ENCODE data around the gene VWA3B. TPM values are rescaled to one million over a fixed set of nuclear protein-coding genes. Genes with fewer than 3 reads are reported as not detected.

VWA3B gene
- polyA plus RNA-seq, 1 donor (not counting 4 experiments of a cell fraction or from before 2014, with no cell fraction given) = not detected

DNA sequence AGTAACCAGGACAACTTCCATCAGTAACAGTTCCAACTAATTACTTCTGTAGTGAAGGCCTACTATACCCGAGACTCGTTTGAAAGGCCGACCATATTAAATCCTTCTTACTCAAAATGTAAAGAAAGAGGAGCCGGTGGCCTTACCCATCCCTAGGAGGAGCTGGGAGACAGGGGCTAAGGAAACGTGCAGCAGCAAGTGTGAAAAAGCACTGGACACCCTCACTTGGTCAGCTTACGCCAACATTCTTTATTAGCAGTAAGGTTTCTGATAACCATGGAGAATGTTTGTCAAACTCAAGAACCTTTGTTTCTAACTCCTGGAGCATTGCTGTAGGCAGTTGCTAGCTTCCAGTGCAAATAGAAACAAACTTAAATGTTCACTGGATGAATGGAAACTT is 26.7 kb upstream of the VWA3B start:
- no peaks in the 10 kb centered on the region for H3K9me1 ChIP-seq (ENCODE audit: control insufficient read depth, extremely low read depth, insufficient read depth, low read length)
- no peak overlapping the region for H3K9ac ChIP-seq (ENCODE audit: control insufficient read depth, extremely low read depth, insufficient read depth, low read length)
- TF ChIP-seq EZH2 (IDR thresholded peaks at IDR 0.05; ENCODE audit: low read length) = no peak
- TF ChIP-seq, protein P1, sequence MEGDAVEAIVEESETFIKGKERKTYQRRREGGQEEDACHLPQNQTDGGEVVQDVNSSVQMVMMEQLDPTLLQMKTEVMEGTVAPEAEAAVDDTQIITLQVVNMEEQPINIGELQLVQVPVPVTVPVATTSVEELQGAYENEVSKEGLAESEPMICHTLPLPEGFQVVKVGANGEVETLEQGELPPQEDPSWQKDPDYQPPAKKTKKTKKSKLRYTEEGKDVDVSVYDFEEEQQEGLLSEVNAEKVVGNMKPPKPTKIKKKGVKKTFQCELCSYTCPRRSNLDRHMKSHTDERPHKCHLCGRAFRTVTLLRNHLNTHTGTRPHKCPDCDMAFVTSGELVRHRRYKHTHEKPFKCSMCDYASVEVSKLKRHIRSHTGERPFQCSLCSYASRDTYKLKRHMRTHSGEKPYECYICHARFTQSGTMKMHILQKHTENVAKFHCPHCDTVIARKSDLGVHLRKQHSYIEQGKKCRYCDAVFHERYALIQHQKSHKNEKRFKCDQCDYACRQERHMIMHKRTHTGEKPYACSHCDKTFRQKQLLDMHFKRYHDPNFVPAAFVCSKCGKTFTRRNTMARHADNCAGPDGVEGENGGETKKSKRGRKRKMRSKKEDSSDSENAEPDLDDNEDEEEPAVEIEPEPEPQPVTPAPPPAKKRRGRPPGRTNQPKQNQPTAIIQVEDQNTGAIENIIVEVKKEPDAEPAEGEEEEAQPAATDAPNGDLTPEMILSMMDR (optimal IDR thresholded peaks at IDR 0.05 in 1 of 3, IDR thresholded peaks at IDR 0.05 in 1 of 3, conservative IDR thresholded peaks at IDR 0.05 in 1 of 3; ENCODE audit: extremely low read depth in 1 of 3, insufficient read depth in 2 of 3, low read length in 3 of 3) = no peak
- no peak overlapping the region for H3K4me3 ChIP-seq (ENCODE audit: control insufficient read depth in 2 of 3, extremely low read depth in 1 of 3, insufficient read depth in 2 of 3, low read depth in 1 of 3, low read length in 3 of 3)
- H4K20me1 ChIP-seq (ENCODE audit: control insufficient read depth, extremely low read depth, insufficient read depth, low read length) = no peaks in the 10 kb centered on the region
- dilution Hi-C loops (cut with MboI; ENCODE audit: extremely low pct_ligation_motif_present, low sequenced_read_pairs) = no loop called here
- no peak overlapping the region for H3K4me2 ChIP-seq (ENCODE audit: control insufficient read depth, extremely low read depth, insufficient read depth, low read depth, low read length)
- H3K79me2 ChIP-seq (ENCODE audit: control insufficient read depth, insufficient read depth, low read length) = no peaks in the 10 kb centered on the region
- FAIRE-seq = no peak
- no peaks in the 10 kb centered on the region for H3K4me1 ChIP-seq (ENCODE audit: control insufficient read depth, extremely low read depth, insufficient read depth, low read length)
- no peak for DNase-seq (ENCODE audit: low read depth, low spot score)
- no peak overlapping the region for H3K27ac ChIP-seq (ENCODE audit: control insufficient read depth, insufficient read depth, low read length)
- no peaks in the 10 kb centered on the region for H3K9me3 ChIP-seq (ENCODE audit: control insufficient read depth, low read depth, low read length)
- H3K27me3 ChIP-seq (ENCODE audit: control insufficient read depth, extremely low read depth, insufficient read depth, low read length) = no peaks in the 10 kb centered on the region
- H2AFZ ChIP-seq (ENCODE audit: control insufficient read depth, low read length) = no peak overlapping the region
- H3K36me3 ChIP-seq (ENCODE audit: control insufficient read depth in 2 of 2, extremely low read depth in 1 of 2, insufficient read depth in 2 of 2, low read length in 2 of 2) = no peaks in the 10 kb centered on the region

DNA sequence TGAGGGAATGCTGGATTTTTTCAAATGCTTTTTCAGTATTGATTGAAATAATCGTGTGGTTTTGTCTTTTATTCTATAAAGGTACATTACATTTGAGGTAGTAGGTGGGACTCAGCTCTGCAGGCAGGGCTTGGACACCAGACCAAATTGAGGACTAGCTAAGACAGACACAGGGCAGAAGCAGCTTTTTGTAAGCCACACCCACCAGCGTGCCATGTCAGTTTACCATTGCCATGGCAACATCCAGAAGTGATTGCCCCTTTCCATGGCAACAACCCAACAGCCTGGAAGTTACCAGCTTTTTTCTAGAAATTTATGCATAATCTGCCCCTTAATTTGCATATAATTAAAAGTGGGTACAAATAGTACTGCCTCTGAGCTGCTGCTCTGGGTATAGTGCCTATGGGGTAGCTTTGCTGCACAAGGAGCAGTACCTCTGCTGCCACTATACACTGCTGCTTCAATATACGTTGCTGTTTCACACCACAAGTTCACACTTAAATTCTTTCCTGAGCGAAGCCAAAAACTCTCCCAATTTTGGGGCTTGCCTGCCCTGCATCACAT is 23.6 kb upstream of the VWA3B start:
- Histone ChIP-seq H3K4me2 (ENCODE audit: control insufficient read depth, extremely low read depth, insufficient read depth, low read depth, low read length) (no peak overlapping the region), H3K4me1 (ENCODE audit: control insufficient read depth, extremely low read depth, insufficient read depth, low read length) (no peaks in the 10 kb centered on the region), H3K27me3 (ENCODE audit: control insufficient read depth, extremely low read depth, insufficient read depth, low read length) (no peaks in the 10 kb centered on the region), H3K79me2 (ENCODE audit: control insufficient read depth, insufficient read depth, low read length) (no peaks in the 10 kb centered on the region), H3K4me3 (ENCODE audit: control insufficient read depth in 2 of 3, extremely low read depth in 1 of 3, insufficient read depth in 2 of 3, low read depth in 1 of 3, low read length in 3 of 3) (no peak overlapping the region), H3K27ac (ENCODE audit: control insufficient read depth, insufficient read depth, low read length) (no peak overlapping the region), H3K36me3 (ENCODE audit: control insufficient read depth in 2 of 2, extremely low read depth in 1 of 2, insufficient read depth in 2 of 2, low read length in 2 of 2) (no peaks in the 10 kb centered on the region), H4K20me1 (ENCODE audit: control insufficient read depth, extremely low read depth, insufficient read depth, low read length) (no peaks in the 10 kb centered on the region), H3K9ac (ENCODE audit: control insufficient read depth, extremely low read depth, insufficient read depth, low read length) (no peak overlapping the region), H3K9me1 (ENCODE audit: control insufficient read depth, extremely low read depth, insufficient read depth, low read length) (no peaks in the 10 kb centered on the region), H2AFZ (ENCODE audit: control insufficient read depth, low read length) (no peak overlapping the region), H3K9me3 (ENCODE audit: control insufficient read depth, low read depth, low read length) (no peaks in the 10 kb centered on the region)
- FAIRE-seq = no peak
- no peak for DNase-seq (ENCODE audit: low read depth, low spot score)
- TF ChIP-seq, protein P1 (optimal IDR thresholded peaks at IDR 0.05 in 1 of 3, IDR thresholded peaks at IDR 0.05 in 1 of 3, conservative IDR thresholded peaks at IDR 0.05 in 1 of 3; ENCODE audit: extremely low read depth in 1 of 3, insufficient read depth in 2 of 3, low read length in 3 of 3) = no peak
- TF ChIP-seq EZH2 (IDR thresholded peaks at IDR 0.05; ENCODE audit: low read length) = no peak
- dilution Hi-C loops (cut with MboI; ENCODE audit: extremely low pct_ligation_motif_present, low sequenced_read_pairs) = no loop called here

Measured in keratinocyte (primary cell).